GM23338 (cell line): ENCODE measurements around the gene COA1. TPM values are rescaled to one million over a fixed set of nuclear protein-coding genes. Genes with fewer than 3 reads are reported as not detected.

Source experiments
- ATAC-seq: fragments of 200-7000 bp; cut with Tn5 transposase; 3 replicates; pipeline ENCODE4 v1.9.1; 2020
- DNase-seq: peaks from one replicate; pipeline ENCODE4 v3.0.0-alpha.2; 2015; ENCODE audit warnings: low spot score
- H2AFZ ChIP-seq: fragments of 200-600 bp; sonication (generic); 2 replicates; pipeline ENCODE4 v1.8.0; 2016; ENCODE audit warnings: antibody characterized with exemption, mild to moderate bottlenecking, moderate library complexity
- H3F3A ChIP-seq: fragments of 200-600 bp; sonication (generic); replicated peaks from 2 replicates; pipeline ENCODE4 v1.8.0; 2017; ENCODE audit warnings: antibody characterized with exemption, mixed run types, low read depth
- H3K27ac ChIP-seq: fragments of 200-600 bp; sonication (generic); 2 replicates; pipeline ENCODE4 v1.6.1; 2016; ENCODE audit warnings: low read depth
- H3K27me3 ChIP-seq: fragments of 200-600 bp; sonication (generic); 2 replicates; pipeline ENCODE4 v1.8.0; 2016; ENCODE audit warnings: mild to moderate bottlenecking, mixed run types, moderate library complexity; ENCODE audit not compliant: insufficient read depth
- H3K36me3 ChIP-seq: fragments of 200-600 bp; sonication (generic); 2 replicates; pipeline ENCODE4 v1.8.0; 2016; ENCODE audit warnings: mild to moderate bottlenecking; ENCODE audit not compliant: insufficient read depth
- H3K4me1 ChIP-seq: fragments of 200-600 bp; sonication (generic); 2 replicates; pipeline ENCODE4 v1.8.0; 2016; ENCODE audit warnings: mild to moderate bottlenecking, moderate library complexity; ENCODE audit not compliant: insufficient read depth
- H3K4me2 ChIP-seq: fragments of 200-600 bp; sonication (generic); 2 replicates; pipeline ENCODE4 v1.7.1; 2017; ENCODE audit warnings: mixed run types
- H3K4me3 ChIP-seq: fragments of 200-600 bp; sonication (generic); 2 replicates; pipeline ENCODE4 v1.6.1; 2016; ENCODE audit warnings: mixed run types
- H3K79me2 ChIP-seq: fragments of 200-600 bp; sonication (generic); replicated peaks from 2 replicates; pipeline ENCODE4 v1.8.0; 2017; ENCODE audit warnings: mild to moderate bottlenecking; ENCODE audit not compliant: insufficient read depth
- H3K9me2 ChIP-seq: fragments of 200-600 bp; sonication (generic); 2 replicates; pipeline ENCODE4 v1.8.0; 2017; ENCODE audit not compliant: insufficient read depth
- H4K20me1 ChIP-seq: fragments of 200-600 bp; sonication (generic); replicated peaks from 2 replicates; pipeline ENCODE4 v1.8.0; 2017; ENCODE audit warnings: mild to moderate bottlenecking; ENCODE audit not compliant: insufficient read depth
- H3K27ac Mint-ChIP-seq: 2 replicates; pipeline ENCODE4 v1.8.0; 2020; ENCODE audit warnings: inconsistent platforms, mild to moderate bottlenecking, moderate library complexity, mixed read lengths
- H3K27me3 Mint-ChIP-seq: 3 replicates; pipeline ENCODE4 v1.8.0; 2022; ENCODE audit warnings: low read depth, mild to moderate bottlenecking, moderate library complexity, mixed read lengths, inconsistent platforms; ENCODE audit not compliant: insufficient read depth, poor library complexity
- H3K36me3 Mint-ChIP-seq: 3 replicates; pipeline ENCODE4 v1.8.0; 2021; ENCODE audit warnings: low read depth, mild to moderate bottlenecking, inconsistent platforms, moderate library complexity, mixed read lengths
- H3K4me1 Mint-ChIP-seq: 3 replicates; pipeline ENCODE4 v1.8.0; 2020; ENCODE audit warnings: mild to moderate bottlenecking, inconsistent platforms, mixed read lengths
- H3K4me3 Mint-ChIP-seq: 3 replicates; pipeline ENCODE4 v1.8.0; 2021; ENCODE audit warnings: moderate library complexity, mild to moderate bottlenecking, inconsistent platforms, mixed read lengths
- H3K9me3 Mint-ChIP-seq: 3 replicates; pipeline ENCODE4 v1.8.0; 2020; ENCODE audit warnings: moderate library complexity, mild to moderate bottlenecking, inconsistent platforms, mixed read lengths
- CREB1 ChIP-seq: fragments of 250-450 bp; sonication (Bioruptor Pico); IDR thresholded peaks from 2 replicates; pipeline ENCODE4 v1.5.0; 2020; ENCODE audit warnings: low read depth, mild to moderate bottlenecking, moderate library complexity
- EZH2phosphoT487 ChIP-seq: fragments of 200-600 bp; sonication (generic); IDR thresholded peaks from one replicate; pipeline ENCODE4 v1.8.1; 2018; ENCODE audit warnings: antibody characterized with exemption; ENCODE audit not compliant: unreplicated experiment
- JUNB ChIP-seq: IDR thresholded peaks from one replicate; pipeline ENCODE4 v1.6.1; 2016; ENCODE audit warnings: antibody characterized with exemption; ENCODE audit not compliant: unreplicated experiment
- ZNF114 ChIP-seq: fragments of 250-450 bp; sonication (Bioruptor Pico); IDR thresholded peaks from 2 replicates; pipeline ENCODE4 v1.5.0; 2020; ENCODE audit warnings: mild to moderate bottlenecking, moderate library complexity
- ZNF331 ChIP-seq: fragments of 250-450 bp; sonication (Bioruptor Pico); IDR thresholded peaks from 2 replicates; pipeline ENCODE4 v1.5.0; 2020; ENCODE audit warnings: low read depth, mild to moderate bottlenecking, moderate library complexity
- polyA plus RNA-seq: library from polyadenylated mRNA; unstranded; fragments of >200 nt; fragmentation: Nextera tagmentation; extraction: Ambion mirVana; gene quantifications from 2 replicates; pipeline ENCODE4 v1.2.1, GENCODE V29; 2016
- total RNA-seq: library from RNA; depleted of rRNA; stranded (reverse); fragments of >200 nt; shearing (Covaris generic); gene quantifications from 2 replicates; pipeline ENCODE4 v1.2.3, GENCODE V29; 2014
- TF ChIP-seq, protein P1 (sequence below): fragments of 250-450 bp; sonication (Bioruptor Pico); IDR thresholded peaks from 2 replicates; pipeline ENCODE4 v1.5.0; 2020; ENCODE audit warnings: mild to moderate bottlenecking, moderate library complexity
- TF ChIP-seq, protein P2 (sequence below): IDR thresholded peaks from 2 replicates; pipeline ENCODE4 v1.6.1; 2016; ENCODE audit warnings: antibody characterized with exemption

Gene COA1
- total and polyA plus RNA-seq, 2 experiments from 2014 or later: 156 to 158 TPM

DNA sequence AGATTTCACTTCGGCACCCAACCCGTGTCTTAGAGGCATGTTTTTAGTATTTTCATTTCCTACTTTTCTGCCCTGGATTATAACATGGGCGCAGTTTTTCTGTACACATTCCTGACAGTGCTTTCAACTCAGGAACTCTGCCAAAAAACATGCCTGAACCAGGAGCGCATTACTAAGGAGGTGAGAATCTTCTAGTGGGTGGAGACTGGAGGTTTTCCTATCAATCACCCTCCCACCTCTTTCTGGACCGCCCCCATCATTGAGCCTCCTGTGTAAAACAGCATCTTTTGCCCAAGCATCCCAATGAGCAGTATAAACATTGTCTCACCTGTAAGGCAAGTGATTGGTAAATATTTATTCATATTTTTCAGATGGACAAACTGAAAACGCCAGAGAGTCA is 93.2 kb downstream of the COA1 start (continued):
- TF ChIP-seq, protein P1, sequence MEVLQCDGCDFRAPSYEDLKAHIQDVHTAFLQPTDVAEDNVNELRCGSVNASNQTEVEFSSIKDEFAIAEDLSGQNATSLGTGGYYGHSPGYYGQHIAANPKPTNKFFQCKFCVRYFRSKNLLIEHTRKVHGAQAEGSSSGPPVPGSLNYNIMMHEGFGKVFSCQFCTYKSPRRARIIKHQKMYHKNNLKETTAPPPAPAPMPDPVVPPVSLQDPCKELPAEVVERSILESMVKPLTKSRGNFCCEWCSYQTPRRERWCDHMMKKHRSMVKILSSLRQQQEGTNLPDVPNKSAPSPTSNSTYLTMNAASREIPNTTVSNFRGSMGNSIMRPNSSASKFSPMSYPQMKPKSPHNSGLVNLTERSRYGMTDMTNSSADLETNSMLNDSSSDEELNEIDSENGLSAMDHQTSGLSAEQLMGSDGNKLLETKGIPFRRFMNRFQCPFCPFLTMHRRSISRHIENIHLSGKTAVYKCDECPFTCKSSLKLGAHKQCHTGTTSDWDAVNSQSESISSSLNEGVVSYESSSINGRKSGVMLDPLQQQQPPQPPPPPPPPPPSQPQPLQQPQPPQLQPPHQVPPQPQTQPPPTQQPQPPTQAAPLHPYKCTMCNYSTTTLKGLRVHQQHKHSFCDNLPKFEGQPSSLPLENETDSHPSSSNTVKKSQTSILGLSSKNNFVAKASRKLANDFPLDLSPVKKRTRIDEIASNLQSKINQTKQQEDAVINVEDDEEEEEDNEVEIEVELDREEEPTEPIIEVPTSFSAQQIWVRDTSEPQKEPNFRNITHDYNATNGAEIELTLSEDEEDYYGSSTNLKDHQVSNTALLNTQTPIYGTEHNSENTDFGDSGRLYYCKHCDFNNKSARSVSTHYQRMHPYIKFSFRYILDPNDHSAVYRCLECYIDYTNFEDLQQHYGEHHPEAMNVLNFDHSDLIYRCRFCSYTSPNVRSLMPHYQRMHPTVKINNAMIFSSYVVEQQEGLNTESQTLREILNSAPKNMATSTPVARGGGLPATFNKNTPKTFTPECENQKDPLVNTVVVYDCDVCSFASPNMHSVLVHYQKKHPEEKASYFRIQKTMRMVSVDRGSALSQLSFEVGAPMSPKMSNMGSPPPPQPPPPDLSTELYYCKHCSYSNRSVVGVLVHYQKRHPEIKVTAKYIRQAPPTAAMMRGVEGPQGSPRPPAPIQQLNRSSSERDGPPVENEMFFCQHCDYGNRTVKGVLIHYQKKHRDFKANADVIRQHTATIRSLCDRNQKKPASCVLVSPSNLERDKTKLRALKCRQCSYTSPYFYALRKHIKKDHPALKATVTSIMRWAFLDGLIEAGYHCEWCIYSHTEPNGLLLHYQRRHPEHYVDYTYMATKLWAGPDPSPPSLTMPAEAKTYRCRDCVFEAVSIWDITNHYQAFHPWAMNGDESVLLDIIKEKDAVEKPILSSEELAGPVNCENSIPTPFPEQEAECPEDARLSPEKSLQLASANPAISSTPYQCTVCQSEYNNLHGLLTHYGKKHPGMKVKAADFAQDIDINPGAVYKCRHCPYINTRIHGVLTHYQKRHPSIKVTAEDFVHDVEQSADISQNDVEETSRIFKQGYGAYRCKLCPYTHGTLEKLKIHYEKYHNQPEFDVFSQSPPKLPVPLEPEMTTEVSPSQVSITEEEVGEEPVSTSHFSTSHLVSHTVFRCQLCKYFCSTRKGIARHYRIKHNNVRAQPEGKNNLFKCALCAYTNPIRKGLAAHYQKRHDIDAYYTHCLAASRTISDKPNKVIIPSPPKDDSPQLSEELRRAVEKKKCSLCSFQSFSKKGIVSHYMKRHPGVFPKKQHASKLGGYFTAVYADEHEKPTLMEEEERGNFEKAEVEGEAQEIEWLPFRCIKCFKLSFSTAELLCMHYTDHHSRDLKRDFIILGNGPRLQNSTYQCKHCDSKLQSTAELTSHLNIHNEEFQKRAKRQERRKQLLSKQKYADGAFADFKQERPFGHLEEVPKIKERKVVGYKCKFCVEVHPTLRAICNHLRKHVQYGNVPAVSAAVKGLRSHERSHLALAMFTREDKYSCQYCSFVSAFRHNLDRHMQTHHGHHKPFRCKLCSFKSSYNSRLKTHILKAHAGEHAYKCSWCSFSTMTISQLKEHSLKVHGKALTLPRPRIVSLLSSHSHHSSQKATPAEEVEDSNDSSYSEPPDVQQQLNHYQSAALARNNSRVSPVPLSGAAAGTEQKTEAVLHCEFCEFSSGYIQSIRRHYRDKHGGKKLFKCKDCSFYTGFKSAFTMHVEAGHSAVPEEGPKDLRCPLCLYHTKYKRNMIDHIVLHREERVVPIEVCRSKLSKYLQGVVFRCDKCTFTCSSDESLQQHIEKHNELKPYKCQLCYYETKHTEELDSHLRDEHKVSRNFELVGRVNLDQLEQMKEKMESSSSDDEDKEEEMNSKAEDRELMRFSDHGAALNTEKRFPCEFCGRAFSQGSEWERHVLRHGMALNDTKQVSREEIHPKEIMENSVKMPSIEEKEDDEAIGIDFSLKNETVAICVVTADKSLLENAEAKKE: no peak
- TF ChIP-seq ZNF114 (CRISPR knock-in tag) (no peak), ZNF331 (no peak), CREB1 (CRISPR knock-in tag) (no peak)

DNA sequence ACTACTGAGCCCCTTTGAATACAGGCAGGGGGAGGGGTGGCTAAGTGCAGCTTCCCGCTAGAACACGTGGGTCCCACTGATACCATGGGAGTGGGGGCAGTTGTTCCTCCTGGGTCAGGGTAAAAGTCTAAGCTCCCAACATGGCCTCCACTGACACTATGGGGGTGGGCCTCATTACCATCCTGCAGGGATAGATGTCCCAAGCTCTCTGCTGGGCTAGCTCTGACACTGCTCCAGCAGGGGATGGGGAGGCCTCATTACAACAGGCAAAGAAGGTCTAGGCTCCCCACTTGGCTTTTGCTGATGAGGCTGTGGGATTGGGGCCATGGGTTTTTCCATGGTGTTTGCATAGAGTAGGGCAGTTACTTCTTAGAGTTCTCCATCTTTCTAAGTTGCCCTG is 94.9 kb downstream of the COA1 start:
- no peak overlapping the region for H2AFZ ChIP-seq
- no peaks in the 10 kb centered on the region; the same call in 1 of the 2 replicates for H4K20me1 ChIP-seq
- no peak overlapping the region for H3K27ac ChIP-seq
- H3K79me2 ChIP-seq: no peaks in the 10 kb centered on the region
- ATAC-seq: no peak
- Mint-ChIP-seq H3K27ac (peak overlapping the region; percentile 46; the same call in 1 of the 2 replicates), H3K4me3 (no peak overlapping the region), H3K36me3 (peaks cover 71% of the 10 kb centered on the region), H3K4me1 (no peaks in the 10 kb centered on the region), H3K9me3 (no peaks in the 10 kb centered on the region), H3K27me3 (no peaks in the 10 kb centered on the region)
- no peak overlapping the region for H3K4me2 ChIP-seq
- H3K27me3 ChIP-seq: no peaks in the 10 kb centered on the region
- no peak for DNase-seq
- H3K4me1 ChIP-seq: no peaks in the 10 kb centered on the region
- peaks cover 28% of the 10 kb centered on the region for H3K36me3 ChIP-seq
- H3F3A ChIP-seq: no peaks in the 10 kb centered on the region
- no peak overlapping the region for H3K4me3 ChIP-seq
- no peaks in the 10 kb centered on the region for H3K9me2 ChIP-seq
- TF ChIP-seq CREB1 (CRISPR knock-in tag) (no peak), JUNB (no peak), EZH2phosphoT487 (no peak), ZNF331 (no peak)
- TF ChIP-seq, protein P1: no peak
- TF ChIP-seq, protein P2, sequence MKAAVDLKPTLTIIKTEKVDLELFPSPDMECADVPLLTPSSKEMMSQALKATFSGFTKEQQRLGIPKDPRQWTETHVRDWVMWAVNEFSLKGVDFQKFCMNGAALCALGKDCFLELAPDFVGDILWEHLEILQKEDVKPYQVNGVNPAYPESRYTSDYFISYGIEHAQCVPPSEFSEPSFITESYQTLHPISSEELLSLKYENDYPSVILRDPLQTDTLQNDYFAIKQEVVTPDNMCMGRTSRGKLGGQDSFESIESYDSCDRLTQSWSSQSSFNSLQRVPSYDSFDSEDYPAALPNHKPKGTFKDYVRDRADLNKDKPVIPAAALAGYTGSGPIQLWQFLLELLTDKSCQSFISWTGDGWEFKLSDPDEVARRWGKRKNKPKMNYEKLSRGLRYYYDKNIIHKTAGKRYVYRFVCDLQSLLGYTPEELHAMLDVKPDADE: no peak
